HepG2 (cell line): ENCODE data around the gene RRN3. TPM values are rescaled to one million over a fixed set of nuclear protein-coding genes. Genes with fewer than 3 reads are reported as not detected.

Experiments
- BRCA1 ChIP-seq: sonication (generic); formaldehyde crosslinking; IDR thresholded peaks from 2 replicates; pipeline ENCODE4 v1.4.0; 2020; ENCODE audit warnings: missing genetic modification reagents
- HOXA5 ChIP-seq: sonication (generic); formaldehyde crosslinking; IDR thresholded peaks from 2 replicates; pipeline ENCODE4 v1.4.0; 2020; ENCODE audit warnings: missing genetic modification reagents
- MLX ChIP-seq: IDR thresholded peaks from 2 replicates; pipeline ENCODE4 v1.6.1; 2016
- PRPF4 ChIP-seq: fragments of 200-400 bp; formaldehyde crosslinking; IDR thresholded peaks from 2 replicates; pipeline ENCODE4 v1.6.1; 2016; ENCODE audit warnings: low read length, low read depth; ENCODE audit not compliant: poor library complexity, severe bottlenecking
- ZBTB26 ChIP-seq: IDR thresholded peaks from 2 replicates; pipeline ENCODE4 v1.6.1; 2016; ENCODE audit warnings: missing compliant biosample characterization, missing genetic modification reagents, borderline replicate concordance
- ZBTB33 ChIP-seq: sonication (generic); formaldehyde crosslinking; IDR thresholded peaks from 2 replicates; pipeline ENCODE4 v1.4.0; 2020; ENCODE audit warnings: missing genetic modification reagents
- ZNF225 ChIP-seq: sonication (generic); formaldehyde crosslinking; IDR thresholded peaks from 2 replicates; pipeline ENCODE4 v1.4.0; 2020; ENCODE audit warnings: mild to moderate bottlenecking, missing genetic modification reagents
- ZNF691 ChIP-seq: sonication (generic); formaldehyde crosslinking; IDR thresholded peaks from 2 replicates; pipeline ENCODE4 v1.4.0; 2020; ENCODE audit warnings: missing genetic modification reagents, low read depth, mild to moderate bottlenecking, borderline replicate concordance
- ZNF850 ChIP-seq: sonication (generic); formaldehyde crosslinking; conservative IDR thresholded peaks from 2 replicates; pipeline ENCODE4 v1.9.0; 2021; ENCODE audit warnings: mild to moderate bottlenecking, missing genetic modification reagents
- polyA plus RNA-seq, 8 experiments: library from polyadenylated mRNA; depleted of rRNA in 3 of 8; stranded (reverse) in 7 of 8; unstranded in 1 of 8; fragments of >200 nt; fragmentation: Illumina TruSeq in 4 of 8; extraction: Trizol in 4 of 8; gene quantifications; 2 replicates each; pipeline versions ENCODE4 v1.2.1 to v1.2.3, GENCODE V29; 2011 to 2016; ENCODE audit warnings: low read depth in 4 of 8, missing spikeins in 1 of 8, mixed read lengths in 1 of 8; ENCODE audit not compliant: insufficient read depth in 1 of 8
- total RNA-seq, 5 experiments: library from RNA; depleted of rRNA; stranded (reverse); fragments of >200 nt; fragmentation: Illumina TruSeq; extraction: Trizol; gene quantifications; 2 replicates each; pipeline ENCODE4 v1.2.3, GENCODE V29; 2016; ENCODE audit warnings: low read depth in 1 of 5
- TF ChIP-seq, protein P1 (sequence below): sonication (generic); formaldehyde crosslinking; IDR thresholded peaks from 2 replicates; pipeline ENCODE4 v1.4.0; 2020; ENCODE audit warnings: missing genetic modification reagents
- TF ChIP-seq, protein P2 (sequence below): sonication (generic); formaldehyde crosslinking; IDR thresholded peaks from 2 replicates; pipeline ENCODE4 v1.8.1; 2023; ENCODE audit warnings: mild to moderate bottlenecking, missing genetic modification reagents
- TF ChIP-seq, protein P3 (sequence below): sonication (generic); formaldehyde crosslinking; IDR thresholded peaks from 2 replicates; pipeline ENCODE4 v1.4.0; 2020; ENCODE audit warnings: missing genetic modification reagents

The RRN3 gene
- total and polyA plus RNA-seq, 2 of the 13 experiments (the other 11 are each of a cell fraction or from before 2014, with no cell fraction given), result 45.8 to 67.0 TPM

DNA sequence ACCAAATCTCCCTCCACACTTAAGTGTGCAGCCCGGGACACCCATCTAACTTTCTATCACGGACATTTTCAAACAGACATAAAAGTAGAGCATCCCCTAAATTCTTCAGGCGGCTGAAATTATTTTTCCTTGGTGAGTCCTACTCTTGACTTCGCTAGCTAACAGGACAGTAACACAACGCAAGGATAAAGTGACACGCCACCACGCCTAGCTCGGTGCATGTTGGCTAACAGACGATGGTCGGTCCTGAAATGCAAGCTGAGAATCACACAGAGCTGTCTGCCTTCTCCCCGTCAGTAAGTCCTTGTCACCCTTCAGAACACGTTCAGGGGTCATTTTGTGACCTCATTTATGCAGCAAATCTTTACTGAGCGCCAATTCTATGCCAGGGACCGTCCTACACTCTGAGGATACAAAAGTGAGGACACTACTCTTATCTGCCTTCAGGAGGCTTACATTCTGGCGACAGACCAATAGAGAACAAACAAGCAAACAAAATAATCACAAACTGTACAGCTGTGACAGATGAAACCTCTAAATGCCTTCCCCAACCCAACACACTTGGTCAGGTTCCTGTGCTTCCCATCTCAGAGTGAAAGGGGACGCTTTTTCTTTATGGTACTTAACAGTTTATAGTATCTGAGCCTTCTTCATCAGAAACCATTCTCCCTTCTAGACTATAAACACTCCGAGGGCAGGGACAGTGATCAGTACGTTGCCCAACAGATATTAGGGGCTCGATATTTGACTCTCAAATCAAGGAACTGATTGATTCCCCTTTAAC, 39.5 kb downstream of the RRN3 start (continued):
- TF ChIP-seq ZBTB33 (CRISPR knock-in tag), result peak; percentile 15
- peak; percentile 79 for TF ChIP-seq PRPF4
- TF ChIP-seq ZNF225 (CRISPR knock-in tag), result no peak
- TF ChIP-seq, protein P1, sequence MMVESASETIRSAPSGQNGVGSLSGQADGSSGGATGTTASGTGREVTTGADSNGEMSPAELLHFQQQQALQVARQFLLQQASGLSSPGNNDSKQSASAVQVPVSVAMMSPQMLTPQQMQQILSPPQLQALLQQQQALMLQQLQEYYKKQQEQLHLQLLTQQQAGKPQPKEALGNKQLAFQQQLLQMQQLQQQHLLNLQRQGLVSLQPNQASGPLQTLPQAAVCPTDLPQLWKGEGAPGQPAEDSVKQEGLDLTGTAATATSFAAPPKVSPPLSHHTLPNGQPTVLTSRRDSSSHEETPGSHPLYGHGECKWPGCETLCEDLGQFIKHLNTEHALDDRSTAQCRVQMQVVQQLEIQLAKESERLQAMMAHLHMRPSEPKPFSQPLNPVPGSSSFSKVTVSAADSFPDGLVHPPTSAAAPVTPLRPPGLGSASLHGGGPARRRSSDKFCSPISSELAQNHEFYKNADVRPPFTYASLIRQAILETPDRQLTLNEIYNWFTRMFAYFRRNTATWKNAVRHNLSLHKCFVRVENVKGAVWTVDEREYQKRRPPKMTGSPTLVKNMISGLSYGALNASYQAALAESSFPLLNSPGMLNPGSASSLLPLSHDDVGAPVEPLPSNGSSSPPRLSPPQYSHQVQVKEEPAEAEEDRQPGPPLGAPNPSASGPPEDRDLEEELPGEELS, result 0 out of 2 replicates have a peak, but pooled peaks have one; percentile 28
- TF ChIP-seq MLX (CRISPR knock-in tag), result no peak
- TF ChIP-seq, protein P2, sequence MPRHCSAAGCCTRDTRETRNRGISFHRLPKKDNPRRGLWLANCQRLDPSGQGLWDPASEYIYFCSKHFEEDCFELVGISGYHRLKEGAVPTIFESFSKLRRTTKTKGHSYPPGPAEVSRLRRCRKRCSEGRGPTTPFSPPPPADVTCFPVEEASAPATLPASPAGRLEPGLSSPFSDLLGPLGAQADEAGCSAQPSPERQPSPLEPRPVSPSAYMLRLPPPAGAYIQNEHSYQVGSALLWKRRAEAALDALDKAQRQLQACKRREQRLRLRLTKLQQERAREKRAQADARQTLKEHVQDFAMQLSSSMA (CRISPR knock-in tag), result no peak
- TF ChIP-seq HOXA5 (CRISPR knock-in tag), result 0 out of 2 replicates have a peak, but pooled peaks have one; percentile 29
- 0 out of 2 replicates have a peak, but pooled peaks have one; percentile 41 for TF ChIP-seq ZNF691 (CRISPR knock-in tag)
- 0 out of 2 replicates have a peak, but pooled peaks have one; percentile 3 for TF ChIP-seq ZNF850 (CRISPR knock-in tag)
- TF ChIP-seq, protein P3, sequence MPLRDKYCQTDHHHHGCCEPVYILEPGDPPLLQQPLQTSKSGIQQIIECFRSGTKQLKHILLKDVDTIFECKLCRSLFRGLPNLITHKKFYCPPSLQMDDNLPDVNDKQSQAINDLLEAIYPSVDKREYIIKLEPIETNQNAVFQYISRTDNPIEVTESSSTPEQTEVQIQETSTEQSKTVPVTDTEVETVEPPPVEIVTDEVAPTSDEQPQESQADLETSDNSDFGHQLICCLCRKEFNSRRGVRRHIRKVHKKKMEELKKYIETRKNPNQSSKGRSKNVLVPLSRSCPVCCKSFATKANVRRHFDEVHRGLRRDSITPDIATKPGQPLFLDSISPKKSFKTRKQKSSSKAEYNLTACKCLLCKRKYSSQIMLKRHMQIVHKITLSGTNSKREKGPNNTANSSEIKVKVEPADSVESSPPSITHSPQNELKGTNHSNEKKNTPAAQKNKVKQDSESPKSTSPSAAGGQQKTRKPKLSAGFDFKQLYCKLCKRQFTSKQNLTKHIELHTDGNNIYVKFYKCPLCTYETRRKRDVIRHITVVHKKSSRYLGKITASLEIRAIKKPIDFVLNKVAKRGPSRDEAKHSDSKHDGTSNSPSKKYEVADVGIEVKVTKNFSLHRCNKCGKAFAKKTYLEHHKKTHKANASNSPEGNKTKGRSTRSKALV, result no peak
- TF ChIP-seq BRCA1 (CRISPR knock-in tag), result 0 out of 2 replicates have a peak, but pooled peaks have one; percentile 30
- TF ChIP-seq ZBTB26 (CRISPR knock-in tag), result peak; percentile 30; the same call in 1 of the 2 replicates
